ENCODE results near the gene HOXB9. TPM values are rescaled to one million over a fixed set of nuclear protein-coding genes. Genes with fewer than 3 reads are reported as not detected.

The HOXB9 gene
- total RNA-seq, 2 donors from 2014 or later: not detected

DNA sequence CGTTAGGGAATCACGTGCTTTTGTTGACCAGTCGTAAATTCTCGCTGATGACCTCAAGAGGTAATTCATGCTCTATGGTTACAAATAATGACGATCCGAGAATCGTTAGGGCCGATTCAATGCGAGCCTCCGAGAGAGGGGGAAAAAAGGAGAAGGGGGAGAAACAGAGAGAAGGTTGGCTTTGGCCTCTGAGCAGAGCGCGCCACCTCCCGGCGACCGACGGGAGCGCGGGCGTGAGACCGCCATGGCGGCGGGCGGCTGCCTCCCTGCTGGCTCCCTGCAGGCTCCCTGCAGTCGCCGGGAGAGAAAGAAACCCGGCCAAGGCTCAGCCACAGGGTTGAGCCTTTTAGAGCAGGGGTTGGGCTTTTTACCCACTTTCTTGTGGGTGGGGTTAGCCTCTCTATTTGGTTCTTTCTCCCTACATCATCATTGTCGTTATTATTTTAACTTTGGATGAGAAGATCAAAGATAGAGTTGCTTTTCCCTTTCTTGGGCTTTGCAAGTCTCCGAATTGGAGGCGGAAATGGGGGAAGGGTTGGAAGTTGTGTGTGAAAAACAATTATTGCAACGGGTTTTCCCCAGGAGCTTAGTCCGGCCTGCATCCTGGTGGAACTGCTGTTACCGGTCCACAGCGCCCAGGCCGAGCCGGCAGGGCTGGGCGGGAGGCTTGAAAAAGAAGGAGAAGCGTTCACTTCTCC lies 32.2 kb downstream of the HOXB9 start:
- Mint-ChIP-seq H3K27me3 (ENCODE audit: insufficient read depth) (peaks cover 100% of the 10 kb centered on the region), H3K4me1 (peaks cover 15% of the 10 kb centered on the region), H3K36me3 (ENCODE audit: low read depth) (no peaks in the 10 kb centered on the region), H3K9me3 (no peaks in the 10 kb centered on the region), H3K27ac (no peak overlapping the region), H3K4me3 (no peak overlapping the region)
- DNase-seq: peak; percentile 99
- WGBS, 2 experiments (ENCODE audit: insufficient coverage in 1 of 2, insufficient read length in 1 of 2): 2% methylated on average over 18 to 36 of the region's 37 CpGs
- Histone ChIP-seq H3K9me3 (ENCODE audit: control insufficient read depth, low read length) (no peaks in the 10 kb centered on the region), H3K27me3 (ENCODE audit: control insufficient read depth, insufficient read depth, low read length, poor library complexity, severe bottlenecking) (peaks cover 100% of the 10 kb centered on the region), H3K36me3 (ENCODE audit: control insufficient read depth, insufficient read depth, low read length) (no peaks in the 10 kb centered on the region), H3K9ac (ENCODE audit: extremely low read depth, low read length, poor library complexity, severe bottlenecking) (no peak overlapping the region), H3K27ac (ENCODE audit: low read depth, low read length) (no peak overlapping the region), H3K4me1 (ENCODE audit: control insufficient read depth, insufficient read depth, low read length) (no peaks in the 10 kb centered on the region), H3K4me3 (ENCODE audit: low read length) (no peak overlapping the region)
- TF ChIP-seq, protein P1, sequence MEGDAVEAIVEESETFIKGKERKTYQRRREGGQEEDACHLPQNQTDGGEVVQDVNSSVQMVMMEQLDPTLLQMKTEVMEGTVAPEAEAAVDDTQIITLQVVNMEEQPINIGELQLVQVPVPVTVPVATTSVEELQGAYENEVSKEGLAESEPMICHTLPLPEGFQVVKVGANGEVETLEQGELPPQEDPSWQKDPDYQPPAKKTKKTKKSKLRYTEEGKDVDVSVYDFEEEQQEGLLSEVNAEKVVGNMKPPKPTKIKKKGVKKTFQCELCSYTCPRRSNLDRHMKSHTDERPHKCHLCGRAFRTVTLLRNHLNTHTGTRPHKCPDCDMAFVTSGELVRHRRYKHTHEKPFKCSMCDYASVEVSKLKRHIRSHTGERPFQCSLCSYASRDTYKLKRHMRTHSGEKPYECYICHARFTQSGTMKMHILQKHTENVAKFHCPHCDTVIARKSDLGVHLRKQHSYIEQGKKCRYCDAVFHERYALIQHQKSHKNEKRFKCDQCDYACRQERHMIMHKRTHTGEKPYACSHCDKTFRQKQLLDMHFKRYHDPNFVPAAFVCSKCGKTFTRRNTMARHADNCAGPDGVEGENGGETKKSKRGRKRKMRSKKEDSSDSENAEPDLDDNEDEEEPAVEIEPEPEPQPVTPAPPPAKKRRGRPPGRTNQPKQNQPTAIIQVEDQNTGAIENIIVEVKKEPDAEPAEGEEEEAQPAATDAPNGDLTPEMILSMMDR (conservative IDR thresholded peaks at IDR 0.05): peak; percentile 95

DNA sequence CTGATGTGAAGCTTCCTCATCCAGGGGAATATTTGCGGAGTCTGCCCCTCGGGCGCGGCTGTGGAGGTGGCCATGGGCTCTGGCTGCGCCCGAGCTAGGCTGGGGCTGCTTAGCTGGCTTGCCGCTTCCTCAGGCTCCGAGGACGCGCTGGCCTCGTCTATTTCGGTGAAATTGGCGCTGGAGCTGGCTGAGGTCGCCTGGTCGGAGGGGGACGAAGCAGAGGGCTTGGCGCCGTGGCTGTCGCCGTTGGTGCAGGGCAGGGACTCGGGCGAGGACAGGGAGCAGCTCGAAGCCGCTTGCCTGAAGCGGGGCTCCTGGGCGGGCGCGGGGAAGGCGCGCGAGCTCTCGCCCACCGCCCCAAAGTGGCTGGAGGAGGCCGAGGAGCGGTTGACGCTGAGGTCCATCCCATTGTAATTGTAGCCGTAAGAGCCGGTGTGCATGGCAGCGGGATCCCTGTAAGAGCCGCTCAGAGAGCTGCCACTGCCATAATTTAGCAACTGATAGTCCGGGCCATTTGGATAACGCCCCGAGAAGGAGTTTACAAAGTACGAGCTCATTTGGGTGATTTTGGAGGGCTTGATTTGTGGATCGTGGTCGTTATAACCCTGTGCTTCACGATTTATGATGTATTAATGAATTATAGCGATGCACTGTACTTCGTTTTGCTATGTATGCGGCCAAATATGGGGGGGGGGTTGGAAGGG lies 32.9 kb downstream of the HOXB9 start, which contains the start of gene HOXB5:
Gene HOXB5 (minus strand): TSS at position 654 of the 704 bp plus-strand sequence. CDS start 97 bp downstream, at position 557.
- no peaks in the 10 kb centered on the region for H3K9me3 Mint-ChIP-seq
- no peak within 1 kb of the TSS for H3K27ac Mint-ChIP-seq
- Histone ChIP-seq H3K36me3 (ENCODE audit: control insufficient read depth, insufficient read depth, low read length) (no peaks in the 10 kb centered on the region), H3K9me3 (ENCODE audit: control insufficient read depth, low read length) (no peaks in the 10 kb centered on the region), H3K4me3 (ENCODE audit: low read length) (peak within 1 kb of the TSS; percentile 60), H3K9ac (ENCODE audit: extremely low read depth, low read length, poor library complexity, severe bottlenecking) (no peak within 1 kb of the TSS), H3K4me1 (ENCODE audit: control insufficient read depth, insufficient read depth, low read length) (no peaks in the 10 kb centered on the region), H3K27ac (ENCODE audit: low read depth, low read length) (no peak within 1 kb of the TSS), H3K27me3 (ENCODE audit: control insufficient read depth, insufficient read depth, low read length, poor library complexity, severe bottlenecking) (peaks cover 100% of the 10 kb centered on the region)
- WGBS, 2 experiments (ENCODE audit: insufficient coverage in 1 of 2, insufficient read length in 1 of 2): 1 to 3% methylated on average over 23 to 50 of the region's 50 CpGs
- H3K4me1 Mint-ChIP-seq: peaks cover 15% of the 10 kb centered on the region
- H3K27me3 Mint-ChIP-seq (ENCODE audit: insufficient read depth): peaks cover 100% of the 10 kb centered on the region
- TF ChIP-seq, protein P1 (conservative IDR thresholded peaks at IDR 0.05): no peak
- peak; percentile 86 for DNase-seq
- no peaks in the 10 kb centered on the region for H3K36me3 Mint-ChIP-seq (ENCODE audit: low read depth)
- peak within 1 kb of the TSS; percentile 10 for H3K4me3 Mint-ChIP-seq

DNA sequence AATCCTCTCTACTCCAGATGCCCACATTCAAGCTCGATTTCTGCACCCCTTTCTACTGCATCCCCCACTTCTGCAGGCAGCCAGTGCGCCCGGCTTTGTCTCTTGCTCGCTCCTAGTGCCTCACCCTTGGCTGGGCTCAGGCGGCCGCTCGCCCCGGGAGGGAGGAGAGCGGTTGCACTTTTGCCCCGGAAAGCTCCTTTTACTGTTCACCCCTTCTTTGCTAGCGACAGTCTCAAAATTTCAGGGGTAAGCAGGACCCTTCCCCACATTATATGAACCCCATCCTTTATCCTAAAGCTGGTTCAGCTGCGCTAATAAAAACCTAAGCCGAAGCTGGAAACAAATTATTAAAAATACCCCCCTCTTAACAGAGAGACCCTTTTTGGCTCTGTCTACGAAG lies 33.6 kb downstream of the HOXB9 start:
- no peak overlapping the region for H3K9ac ChIP-seq (ENCODE audit: extremely low read depth, low read length, poor library complexity, severe bottlenecking)
- no peaks in the 10 kb centered on the region for H3K9me3 Mint-ChIP-seq
- peak; percentile 66 for DNase-seq
- H3K36me3 ChIP-seq (ENCODE audit: control insufficient read depth, insufficient read depth, low read length): no peaks in the 10 kb centered on the region
- H3K9me3 ChIP-seq (ENCODE audit: control insufficient read depth, low read length): no peaks in the 10 kb centered on the region
- WGBS, 2 experiments (ENCODE audit: insufficient coverage in 1 of 2, insufficient read length in 1 of 2): 12 to 13% methylated on average over 10 to 14 of the region's 14 CpGs
- H3K27me3 ChIP-seq (ENCODE audit: control insufficient read depth, insufficient read depth, low read length, poor library complexity, severe bottlenecking): peaks cover 100% of the 10 kb centered on the region
- TF ChIP-seq, protein P1 (conservative IDR thresholded peaks at IDR 0.05): no peak
- H3K4me3 ChIP-seq (ENCODE audit: low read length): no peak overlapping the region
- no peaks in the 10 kb centered on the region for H3K36me3 Mint-ChIP-seq (ENCODE audit: low read depth)
- H3K4me3 Mint-ChIP-seq: peak overlapping the region; percentile 10
- no peaks in the 10 kb centered on the region for H3K4me1 ChIP-seq (ENCODE audit: control insufficient read depth, insufficient read depth, low read length)
- H3K27me3 Mint-ChIP-seq (ENCODE audit: insufficient read depth): peaks cover 100% of the 10 kb centered on the region
- H3K27ac Mint-ChIP-seq: no peak overlapping the region
- peaks cover 10% of the 10 kb centered on the region for H3K4me1 Mint-ChIP-seq
- no peak overlapping the region for H3K27ac ChIP-seq (ENCODE audit: low read depth, low read length)

All from endodermal cell (in vitro differentiated cells).